IMR-90 (cell line): ENCODE measurements around the gene FARS2.

Source experiments
- CTCF ChIP-seq: conservative IDR thresholded peaks from 2 replicates; pipeline ENCODE4 v1.5.1; 2012; ENCODE audit warnings: mild to moderate bottlenecking, low read depth, low read length, improper control_type of control experiment
- MAFK ChIP-seq: IDR thresholded peaks from 2 replicates; pipeline ENCODE4 v1.6.1; 2012; ENCODE audit warnings: low read depth, low read length, improper control_type of control experiment
- MAZ ChIP-seq: IDR thresholded peaks from 2 replicates; pipeline ENCODE4 v1.6.1; 2012; ENCODE audit warnings: low read depth, mild to moderate bottlenecking, low read length, improper control_type of control experiment, moderate library complexity, borderline replicate concordance
- MXI1 ChIP-seq: IDR thresholded peaks from 2 replicates; pipeline ENCODE4 v1.6.1; 2012; ENCODE audit warnings: low read depth, mild to moderate bottlenecking, low read length, moderate library complexity, borderline replicate concordance
- POLR2A ChIP-seq: IDR thresholded peaks from 2 replicates; pipeline ENCODE4 v1.6.1; 2012; ENCODE audit warnings: mild to moderate bottlenecking, low read depth, low read length

- TF ChIP-seq CTCF (no peak), POLR2A (no peak), MXI1 (no peak), MAZ (no peak), MAFK (no peak)
Measured at GRCh38 chr6:5463690-5464089, 202.4 kb downstream of the FARS2 start.
